ENCODE results near the gene WBP1L.

- TF ChIP-seq CTCF (IDR thresholded peaks at IDR 0.05; ENCODE audit: low read depth, low read length, poor library complexity, severe bottlenecking): no peak
- TF ChIP-seq EZH2phosphoT487 (IDR thresholded peaks at IDR 0.05; ENCODE audit: borderline replicate concordance, low read length): no peak
Measured at GRCh38 chr10:102799691-102800471, 56.1 kb downstream of the WBP1L start.

All from DOHH2 (cell line).